Measurements from ENCODE around the gene RNASEH1. TPM values are rescaled to one million over a fixed set of nuclear protein-coding genes. Genes with fewer than 3 reads are reported as not detected.

The RNASEH1 gene
- total and polyA plus RNA-seq, 2 of the 13 experiments (the other 11 are each of a cell fraction or from before 2014, with no cell fraction given) = 14.5 to 57.4 TPM

DNA sequence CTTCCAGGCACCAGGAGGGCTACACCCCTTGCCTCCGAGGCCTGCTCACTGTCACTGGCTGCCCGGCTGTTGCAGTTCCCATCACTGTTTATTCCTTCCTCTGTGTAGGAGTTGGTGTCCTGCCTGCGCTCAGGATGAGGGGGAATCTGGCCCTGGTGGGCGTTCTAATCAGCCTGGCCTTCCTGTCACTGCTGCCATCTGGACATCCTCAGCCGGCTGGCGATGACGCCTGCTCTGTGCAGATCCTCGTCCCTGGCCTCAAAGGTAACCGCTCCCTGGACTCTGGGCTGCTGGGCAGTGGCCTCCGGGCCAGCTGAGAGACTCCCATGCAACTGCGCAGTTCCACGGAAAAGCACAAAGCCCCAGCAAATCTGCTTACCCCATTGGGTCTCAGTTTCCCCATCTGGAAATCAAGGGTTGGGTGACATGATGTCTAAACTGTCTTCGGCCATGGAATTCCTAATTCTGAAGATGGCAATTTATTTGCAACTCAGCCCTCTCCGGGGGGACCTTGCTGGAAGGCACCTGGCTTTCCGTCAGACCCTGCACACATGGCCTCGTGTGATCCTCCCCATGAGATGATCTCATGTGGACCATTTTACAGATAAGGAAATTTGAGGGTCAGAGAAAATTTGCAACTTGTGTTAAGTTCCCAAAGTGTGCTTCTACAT lies 46.2 kb upstream of the RNASEH1 start (continued):
- TF ChIP-seq, protein P1, sequence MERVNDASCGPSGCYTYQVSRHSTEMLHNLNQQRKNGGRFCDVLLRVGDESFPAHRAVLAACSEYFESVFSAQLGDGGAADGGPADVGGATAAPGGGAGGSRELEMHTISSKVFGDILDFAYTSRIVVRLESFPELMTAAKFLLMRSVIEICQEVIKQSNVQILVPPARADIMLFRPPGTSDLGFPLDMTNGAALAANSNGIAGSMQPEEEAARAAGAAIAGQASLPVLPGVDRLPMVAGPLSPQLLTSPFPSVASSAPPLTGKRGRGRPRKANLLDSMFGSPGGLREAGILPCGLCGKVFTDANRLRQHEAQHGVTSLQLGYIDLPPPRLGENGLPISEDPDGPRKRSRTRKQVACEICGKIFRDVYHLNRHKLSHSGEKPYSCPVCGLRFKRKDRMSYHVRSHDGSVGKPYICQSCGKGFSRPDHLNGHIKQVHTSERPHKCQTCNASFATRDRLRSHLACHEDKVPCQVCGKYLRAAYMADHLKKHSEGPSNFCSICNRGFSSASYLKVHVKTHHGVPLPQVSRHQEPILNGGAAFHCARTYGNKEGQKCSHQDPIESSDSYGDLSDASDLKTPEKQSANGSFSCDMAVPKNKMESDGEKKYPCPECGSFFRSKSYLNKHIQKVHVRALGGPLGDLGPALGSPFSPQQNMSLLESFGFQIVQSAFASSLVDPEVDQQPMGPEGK (CRISPR knock-in tag; IDR thresholded peaks at IDR 0.05) = no peak
- no peak for TF ChIP-seq GATAD2A (CRISPR knock-in tag; IDR thresholded peaks at IDR 0.05)
- TF ChIP-seq, protein P2, sequence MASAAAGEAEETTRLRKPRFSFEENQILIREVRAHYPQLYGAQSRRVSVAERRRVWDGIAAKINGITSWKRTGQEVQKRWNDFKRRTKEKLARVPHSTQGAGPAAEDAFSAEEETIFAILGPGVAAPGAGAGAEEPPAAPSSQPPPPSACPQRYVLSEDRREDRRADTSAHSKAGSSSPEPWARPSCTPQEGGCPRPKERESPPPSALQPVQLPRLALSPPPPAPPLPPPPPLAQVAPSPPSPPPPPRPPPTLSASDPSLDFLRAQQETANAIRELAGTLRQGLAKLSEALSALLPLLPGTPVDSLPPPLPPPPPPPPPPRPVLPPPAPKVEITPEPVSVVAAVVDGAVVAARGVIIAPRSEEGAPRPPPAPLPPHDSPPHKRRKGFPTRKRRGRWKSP (CRISPR knock-in tag; IDR thresholded peaks at IDR 0.05) = no peak
- no peak for TF ChIP-seq ZNF749 (CRISPR knock-in tag; IDR thresholded peaks at IDR 0.05; ENCODE audit: borderline replicate concordance)
- TF ChIP-seq, protein P3, sequence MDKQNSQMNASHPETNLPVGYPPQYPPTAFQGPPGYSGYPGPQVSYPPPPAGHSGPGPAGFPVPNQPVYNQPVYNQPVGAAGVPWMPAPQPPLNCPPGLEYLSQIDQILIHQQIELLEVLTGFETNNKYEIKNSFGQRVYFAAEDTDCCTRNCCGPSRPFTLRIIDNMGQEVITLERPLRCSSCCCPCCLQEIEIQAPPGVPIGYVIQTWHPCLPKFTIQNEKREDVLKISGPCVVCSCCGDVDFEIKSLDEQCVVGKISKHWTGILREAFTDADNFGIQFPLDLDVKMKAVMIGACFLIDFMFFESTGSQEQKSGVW (CRISPR knock-in tag; IDR thresholded peaks at IDR 0.05; ENCODE audit: borderline replicate concordance) = no peak
- TF ChIP-seq, protein P4, sequence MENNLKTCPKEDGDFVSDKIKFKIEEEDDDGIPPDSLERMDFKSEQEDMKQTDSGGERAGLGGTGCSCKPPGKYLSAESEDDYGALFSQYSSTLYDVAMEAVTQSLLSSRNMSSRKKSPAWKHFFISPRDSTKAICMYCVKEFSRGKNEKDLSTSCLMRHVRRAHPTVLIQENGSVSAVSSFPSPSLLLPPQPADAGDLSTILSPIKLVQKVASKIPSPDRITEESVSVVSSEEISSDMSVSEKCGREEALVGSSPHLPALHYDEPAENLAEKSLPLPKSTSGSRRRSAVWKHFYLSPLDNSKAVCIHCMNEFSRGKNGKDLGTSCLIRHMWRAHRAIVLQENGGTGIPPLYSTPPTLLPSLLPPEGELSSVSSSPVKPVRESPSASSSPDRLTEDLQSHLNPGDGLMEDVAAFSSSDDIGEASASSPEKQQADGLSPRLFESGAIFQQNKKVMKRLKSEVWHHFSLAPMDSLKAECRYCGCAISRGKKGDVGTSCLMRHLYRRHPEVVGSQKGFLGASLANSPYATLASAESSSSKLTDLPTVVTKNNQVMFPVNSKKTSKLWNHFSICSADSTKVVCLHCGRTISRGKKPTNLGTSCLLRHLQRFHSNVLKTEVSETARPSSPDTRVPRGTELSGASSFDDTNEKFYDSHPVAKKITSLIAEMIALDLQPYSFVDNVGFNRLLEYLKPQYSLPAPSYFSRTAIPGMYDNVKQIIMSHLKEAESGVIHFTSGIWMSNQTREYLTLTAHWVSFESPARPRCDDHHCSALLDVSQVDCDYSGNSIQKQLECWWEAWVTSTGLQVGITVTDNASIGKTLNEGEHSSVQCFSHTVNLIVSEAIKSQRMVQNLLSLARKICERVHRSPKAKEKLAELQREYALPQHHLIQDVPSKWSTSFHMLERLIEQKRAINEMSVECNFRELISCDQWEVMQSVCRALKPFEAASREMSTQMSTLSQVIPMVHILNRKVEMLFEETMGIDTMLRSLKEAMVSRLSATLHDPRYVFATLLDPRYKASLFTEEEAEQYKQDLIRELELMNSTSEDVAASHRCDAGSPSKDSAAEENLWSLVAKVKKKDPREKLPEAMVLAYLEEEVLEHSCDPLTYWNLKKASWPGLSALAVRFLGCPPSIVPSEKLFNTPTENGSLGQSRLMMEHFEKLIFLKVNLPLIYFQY (CRISPR knock-in tag; IDR thresholded peaks at IDR 0.05; ENCODE audit: borderline replicate concordance) = no peak
- TF ChIP-seq, protein P5, sequence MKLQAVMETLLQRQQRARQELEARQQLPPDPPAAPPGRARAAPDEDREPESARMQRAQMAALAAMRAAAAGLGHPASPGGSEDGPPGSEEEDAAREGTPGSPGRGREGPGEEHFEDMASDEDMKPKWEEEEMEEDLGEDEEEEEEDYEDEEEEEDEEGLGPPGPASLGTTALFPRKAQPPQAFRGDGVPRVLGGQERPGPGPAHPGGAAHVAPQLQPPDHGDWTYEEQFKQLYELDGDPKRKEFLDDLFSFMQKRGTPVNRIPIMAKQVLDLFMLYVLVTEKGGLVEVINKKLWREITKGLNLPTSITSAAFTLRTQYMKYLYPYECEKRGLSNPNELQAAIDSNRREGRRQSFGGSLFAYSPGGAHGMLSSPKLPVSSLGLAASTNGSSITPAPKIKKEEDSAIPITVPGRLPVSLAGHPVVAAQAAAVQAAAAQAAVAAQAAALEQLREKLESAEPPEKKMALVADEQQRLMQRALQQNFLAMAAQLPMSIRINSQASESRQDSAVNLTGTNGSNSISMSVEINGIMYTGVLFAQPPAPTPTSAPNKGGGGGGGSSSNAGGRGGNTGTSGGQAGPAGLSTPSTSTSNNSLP (IDR thresholded peaks at IDR 0.05; ENCODE audit: low read depth, low read length) = no peak

All from HepG2 (cell line).